Upper lobe of left lung (tissue), 6 donors: Measurements from ENCODE around the gene C1orf159. TPM values are rescaled to one million over a fixed set of nuclear protein-coding genes. Genes with fewer than 3 reads are reported as not detected.
A peak's percentile ranks its signal among the peaks of the same experiment; 100 is the strongest.

Source experiments
- ATAC-seq, 2 donors: fragments of 200-7000 bp; cut with Tn5 transposase; one replicate each; pipeline ENCODE4 v1.9.1; 2022; ENCODE audit warnings: mild to moderate bottlenecking in 2 of 2, moderate library complexity in 2 of 2; ENCODE audit not compliant: low FRiP score in 2 of 2
- DNase-seq, 2 donors: peaks; one replicate each; pipeline ENCODE4 v3.0.0-alpha.2; 2019 to 2020
- H3K27ac ChIP-seq, 4 donors: fragments of 200-600 bp; sonication (generic); one replicate each; pipeline ENCODE4 v1.5.1; 2016 to 2019
- H3K27me3 ChIP-seq, 4 donors: fragments of 200-600 bp; sonication (generic); one replicate each; pipeline ENCODE4 v1.5.1; 2017 to 2019
- H3K36me3 ChIP-seq, 4 donors: fragments of 200-600 bp; sonication (generic); one replicate each; pipeline ENCODE4 v1.5.1; 2016 to 2019
- H3K4me1 ChIP-seq, 4 donors: fragments of 200-600 bp; sonication (generic); one replicate each; pipeline ENCODE4 v1.5.1; 2018 to 2019
- H3K4me3 ChIP-seq, 4 donors: fragments of 200-600 bp; sonication (generic); one replicate each; pipeline ENCODE4 v1.5.1; 2017 to 2019; ENCODE audit warnings: mild to moderate bottlenecking in 2 of 4, moderate library complexity in 1 of 4
- H3K9me3 ChIP-seq, 4 donors: fragments of 200-600 bp; sonication (generic); one replicate each; pipeline ENCODE4 v1.5.1; 2018 to 2019
- EP300 ChIP-seq, 4 donors: sonication (generic); formaldehyde crosslinking; IDR thresholded peaks; one replicate each; pipeline ENCODE4 v1.5.1; 2017; ENCODE audit warnings: antibody characterized with exemption in 4 of 4, control low read depth in 2 of 4
- POLR2A ChIP-seq, 4 donors: fragments of 450-650 bp; IDR thresholded peaks; one replicate each; pipeline ENCODE4 v1.5.1; 2016 to 2017; ENCODE audit warnings: antibody characterized with exemption in 4 of 4, mild to moderate bottlenecking in 2 of 4
- POLR2AphosphoS5 ChIP-seq, 2 donors: sonication (generic); formaldehyde crosslinking; IDR thresholded peaks; one replicate each; pipeline ENCODE4 v1.5.1; 2017; ENCODE audit warnings: antibody characterized with exemption in 2 of 2
- WGBS, 2 donors: methylation state at CpG; one replicate each; pipeline ENCODE4 v1.1.5; 2017 to 2018; 5-methylcytosine and 5-hydroxymethylcytosine counted together
- total RNA-seq, 6 donors: library from RNA; depleted of rRNA in 4 of 6; stranded (reverse); fragments of >200 nt in 4 of 6; gene quantifications; one replicate each; pipeline versions ENCODE4 v1.1.0 to v1.2.1, GENCODE V29; 2016 to 2021
- TF ChIP-seq, protein P1 (sequence below), 6 experiments: fragments of 450-650 bp in 4 of 6; fragments of 200-600 bp in 2 of 6; sonication (generic) in 2 of 6; IDR thresholded peaks; one replicate each; pipeline ENCODE4 v1.5.1; 2016 to 2019; ENCODE audit warnings: antibody characterized with exemption in 6 of 6
- donor health status: DM: no; HTN: no; CAD: no; lungs with moderate emphysema.
- donor health status: DM: no; HTN: yes; CAD: no; lungs with severe emphysema.

The C1orf159 gene
- total RNA-seq, 6 donors from 2014 or later: 5.7 to 34.6 (median 15.2) TPM

- H3K36me3 ChIP-seq: no peaks in the 10 kb centered on the region
- peaks cover 6 to 21% (median 14%) of the 10 kb centered on the region in 4 donors for H3K4me1 ChIP-seq
- TF ChIP-seq EP300 (IDR thresholded peaks at IDR 0.05) (no peak), POLR2A (IDR thresholded peaks at IDR 0.05) (no peak), POLR2AphosphoS5 (IDR thresholded peaks at IDR 0.05) (no peak)
- TF ChIP-seq, protein P1, sequence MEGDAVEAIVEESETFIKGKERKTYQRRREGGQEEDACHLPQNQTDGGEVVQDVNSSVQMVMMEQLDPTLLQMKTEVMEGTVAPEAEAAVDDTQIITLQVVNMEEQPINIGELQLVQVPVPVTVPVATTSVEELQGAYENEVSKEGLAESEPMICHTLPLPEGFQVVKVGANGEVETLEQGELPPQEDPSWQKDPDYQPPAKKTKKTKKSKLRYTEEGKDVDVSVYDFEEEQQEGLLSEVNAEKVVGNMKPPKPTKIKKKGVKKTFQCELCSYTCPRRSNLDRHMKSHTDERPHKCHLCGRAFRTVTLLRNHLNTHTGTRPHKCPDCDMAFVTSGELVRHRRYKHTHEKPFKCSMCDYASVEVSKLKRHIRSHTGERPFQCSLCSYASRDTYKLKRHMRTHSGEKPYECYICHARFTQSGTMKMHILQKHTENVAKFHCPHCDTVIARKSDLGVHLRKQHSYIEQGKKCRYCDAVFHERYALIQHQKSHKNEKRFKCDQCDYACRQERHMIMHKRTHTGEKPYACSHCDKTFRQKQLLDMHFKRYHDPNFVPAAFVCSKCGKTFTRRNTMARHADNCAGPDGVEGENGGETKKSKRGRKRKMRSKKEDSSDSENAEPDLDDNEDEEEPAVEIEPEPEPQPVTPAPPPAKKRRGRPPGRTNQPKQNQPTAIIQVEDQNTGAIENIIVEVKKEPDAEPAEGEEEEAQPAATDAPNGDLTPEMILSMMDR (IDR thresholded peaks at IDR 0.05): no peak
- DNase-seq (no peak), ATAC-seq (no peak)
- WGBS, 2 donors: 90 to 94% methylated on average over 13 of the region's 13 CpGs
- H3K9me3 ChIP-seq: no peaks in the 10 kb centered on the region
- no peak overlapping the region for H3K4me3 ChIP-seq
- H3K27me3 ChIP-seq: no peaks in the 10 kb centered on the region
- no peak overlapping the region for H3K27ac ChIP-seq
Observed at GRCh38 chr1:1114431-1114830, 1.5 kb downstream of the C1orf159 start.

DNA sequence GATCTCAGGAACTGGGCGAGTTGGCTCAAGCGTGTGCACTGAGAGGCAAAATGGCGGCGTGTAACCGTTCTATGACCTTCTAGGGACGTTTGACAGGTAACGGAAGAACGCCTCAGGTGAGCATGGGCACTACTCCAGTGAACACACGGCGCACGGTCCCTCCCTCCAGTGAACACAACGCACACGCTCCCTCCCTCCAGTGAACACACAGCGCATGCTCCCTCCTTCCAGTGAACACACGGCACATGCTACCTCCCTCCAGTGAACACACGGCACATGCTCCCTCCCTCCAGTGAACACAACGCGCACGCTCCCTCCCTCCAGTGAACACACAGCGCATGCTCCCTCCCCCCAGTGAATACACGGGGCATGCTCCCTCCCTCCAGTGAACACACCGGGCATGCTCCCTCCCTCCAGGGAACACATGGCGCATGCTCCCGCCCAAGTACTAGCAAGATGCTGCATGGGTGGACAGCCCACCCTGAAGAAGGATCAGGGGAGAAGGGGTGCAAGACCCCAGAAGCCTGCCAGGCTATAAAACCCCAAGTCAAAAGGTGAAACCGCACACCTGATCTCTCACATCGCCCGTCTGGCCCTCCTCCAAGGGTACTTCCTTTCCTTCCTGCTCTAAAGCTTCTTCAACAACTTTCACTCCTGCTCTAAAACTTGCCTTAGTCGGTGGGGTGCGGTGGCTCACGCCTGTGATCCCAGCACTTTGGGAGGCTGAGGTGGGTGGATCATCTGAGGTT is 3.5 kb downstream of the C1orf159 start:
- no peaks in the 10 kb centered on the region for H3K27me3 ChIP-seq
- H3K9me3 ChIP-seq: no peaks in the 10 kb centered on the region
- no peak for ATAC-seq
- no peak overlapping the region for H3K4me3 ChIP-seq
- TF ChIP-seq EP300 (IDR thresholded peaks at IDR 0.05): no peak
- TF ChIP-seq POLR2AphosphoS5 (IDR thresholded peaks at IDR 0.05): no peak
- TF ChIP-seq, protein P1 (IDR thresholded peaks at IDR 0.05): no peak
- TF ChIP-seq POLR2A (IDR thresholded peaks at IDR 0.05): no peak
- H3K4me1 ChIP-seq: peaks cover 6 to 21% (median 14%) of the 10 kb centered on the region in 4 donors
- 93 to 94% methylated on average over 30 of the region's 30 CpGs for WGBS, 2 donors
- H3K27ac ChIP-seq: no peak overlapping the region
- no peak for DNase-seq
- no peaks in the 10 kb centered on the region for H3K36me3 ChIP-seq

GRCh38 chr1:1111516-1112236 is 4.2 kb downstream of the C1orf159 start:
- H3K9me3 ChIP-seq: no peaks in the 10 kb centered on the region
- 94 to 95% methylated on average over 28 of the region's 28 CpGs for WGBS, 2 donors
- ATAC-seq (no peak), DNase-seq (no peak)
- no peaks in the 10 kb centered on the region for H3K27me3 ChIP-seq
- H3K4me3 ChIP-seq: no peak overlapping the region
- no peaks in the 10 kb centered on the region for H3K36me3 ChIP-seq
- H3K27ac ChIP-seq: no peak overlapping the region
- no peak for TF ChIP-seq POLR2A (IDR thresholded peaks at IDR 0.05)
- TF ChIP-seq EP300 (IDR thresholded peaks at IDR 0.05): no peak
- no peak for TF ChIP-seq POLR2AphosphoS5 (IDR thresholded peaks at IDR 0.05)
- TF ChIP-seq, protein P1 (IDR thresholded peaks at IDR 0.05): no peak
- peaks cover 4 to 15% (median 9%) of the 10 kb centered on the region in 4 donors for H3K4me1 ChIP-seq

- ATAC-seq (no peak), DNase-seq (peak in 1 of 2 donors; percentile 69)
- 92 to 98% methylated on average over 16 to 29 of the region's 29 CpGs for WGBS, 2 donors
- Histone ChIP-seq H3K4me1 (peaks cover 4 to 11% (median 7%) of the 10 kb centered on the region in 4 donors), H3K27ac (no peak overlapping the region), H3K36me3 (no peaks in the 10 kb centered on the region), H3K4me3 (no peak overlapping the region), H3K9me3 (no peaks in the 10 kb centered on the region), H3K27me3 (no peaks in the 10 kb centered on the region)
- TF ChIP-seq POLR2A (IDR thresholded peaks at IDR 0.05): no peak
- TF ChIP-seq, protein P1 (IDR thresholded peaks at IDR 0.05): no peak
- TF ChIP-seq EP300 (IDR thresholded peaks at IDR 0.05): no peak
- no peak for TF ChIP-seq POLR2AphosphoS5 (IDR thresholded peaks at IDR 0.05)
Observed at GRCh38 chr1:1110561-1110971, 5.3 kb downstream of the C1orf159 start.
